Loucy (cell line): ENCODE results near the gene ETS1.

ENCODE experiments used
- H2AFZ ChIP-seq: fragments of 200-600 bp; sonication (generic); 2 replicates; pipeline ENCODE4 v1.6.0; 2016; ENCODE audit warnings: antibody characterized with exemption, mild to moderate bottlenecking, low read length, moderate library complexity
- H3F3A ChIP-seq: fragments of 200-600 bp; 2 replicates; pipeline ENCODE4 v1.6.0; 2016; ENCODE audit warnings: antibody characterized with exemption, low read depth, mild to moderate bottlenecking
- H3K27me3 ChIP-seq: fragments of 200-600 bp; sonication (generic); 2 replicates; pipeline ENCODE4 v1.6.1; 2014; ENCODE audit warnings: low read length, mild to moderate bottlenecking; ENCODE audit not compliant: insufficient read depth, poor library complexity, severe bottlenecking
- H3K36me3 ChIP-seq: fragments of 200-600 bp; sonication (generic); 2 replicates; pipeline ENCODE4 v1.6.1; 2016; ENCODE audit warnings: low read length; ENCODE audit not compliant: insufficient read depth
- H3K4me1 ChIP-seq: fragments of 200-600 bp; sonication (generic); 2 replicates; pipeline ENCODE4 v1.5.1; 2014; ENCODE audit warnings: low read length, mild to moderate bottlenecking; ENCODE audit not compliant: insufficient read depth, poor library complexity, severe bottlenecking
- H3K4me2 ChIP-seq: fragments of 200-600 bp; sonication (generic); 2 replicates; pipeline ENCODE4 v1.6.0; 2014; ENCODE audit warnings: antibody characterized with exemption, low read length, low read depth, mild to moderate bottlenecking; ENCODE audit not compliant: poor library complexity, severe bottlenecking
- H3K4me3 ChIP-seq: fragments of 200-600 bp; sonication (generic); 2 replicates; pipeline ENCODE4 v1.5.1; 2014; ENCODE audit warnings: low read length, mild to moderate bottlenecking, mixed read lengths; ENCODE audit not compliant: poor library complexity, severe bottlenecking
- H3K79me2 ChIP-seq: fragments of 200-600 bp; sonication (generic); 2 replicates; pipeline ENCODE4 v1.6.1; 2014; ENCODE audit warnings: low read length; ENCODE audit not compliant: insufficient read depth
- H3K9ac ChIP-seq: fragments of 200-600 bp; sonication (generic); 2 replicates; pipeline ENCODE4 v1.6.0; 2014; ENCODE audit warnings: mild to moderate bottlenecking, low read depth, low read length, moderate library complexity; ENCODE audit not compliant: poor library complexity, severe bottlenecking
- H3K9me2 ChIP-seq: fragments of 200-600 bp; sonication (generic); replicated peaks from 2 replicates; pipeline ENCODE4 v1.6.1; 2016; ENCODE audit warnings: low read depth, low read length, mixed read lengths
- H3K9me3 ChIP-seq: fragments of 200-600 bp; sonication (generic); 2 replicates; pipeline ENCODE4 v1.6.1; 2014; ENCODE audit warnings: mild to moderate bottlenecking, antibody characterized with exemption, low read length, low read depth; ENCODE audit not compliant: insufficient read depth
- H4K20me1 ChIP-seq: fragments of 200-600 bp; sonication (generic); 2 replicates; pipeline ENCODE4 v1.6.0; 2014; ENCODE audit warnings: antibody characterized with exemption, low read length, mild to moderate bottlenecking; ENCODE audit not compliant: insufficient read depth, poor library complexity, severe bottlenecking
- EZH2phosphoT487 ChIP-seq: fragments of 200-600 bp; IDR thresholded peaks from 2 replicates; pipeline ENCODE4 v1.6.1; 2018; ENCODE audit warnings: antibody characterized with exemption, mild to moderate bottlenecking, moderate library complexity, borderline replicate concordance
- TF ChIP-seq, protein P1 (sequence below): fragments of 200-600 bp; sonication (generic); conservative IDR thresholded peaks from 2 replicates; pipeline ENCODE4 v1.5.1; 2014; ENCODE audit warnings: mild to moderate bottlenecking, antibody characterized with exemption, low read length

The ETS1 gene

DNA sequence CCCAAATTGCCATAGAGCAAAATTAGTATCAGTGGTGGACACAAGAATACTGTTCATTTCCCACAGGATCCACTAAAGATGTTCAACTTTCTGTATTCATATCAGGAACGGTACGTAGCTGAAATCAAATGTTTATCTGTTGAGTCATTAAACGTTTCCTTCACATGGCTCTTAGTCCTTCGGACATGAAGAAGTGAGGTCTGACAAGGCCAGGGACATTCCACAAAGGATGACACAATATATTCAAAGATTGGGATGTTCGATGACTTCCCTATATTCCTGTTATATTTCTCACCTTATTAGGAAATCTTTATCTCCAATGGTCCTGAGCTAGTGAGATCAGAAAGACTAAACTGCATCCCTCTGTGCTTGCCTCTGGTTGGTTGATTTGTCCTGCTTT is 129.0 kb downstream of the ETS1 start:
- Histone ChIP-seq H4K20me1 (no peaks in the 10 kb centered on the region), H3K4me1 (no peaks in the 10 kb centered on the region), H3K4me2 (no peak overlapping the region), H3K9me3 (no peaks in the 10 kb centered on the region), H3K36me3 (peaks cover 83% of the 10 kb centered on the region), H3K27me3 (no peaks in the 10 kb centered on the region), H3F3A (no peaks in the 10 kb centered on the region), H3K9ac (no peak overlapping the region), H3K79me2 (peaks cover 22% of the 10 kb centered on the region), H3K4me3 (no peak overlapping the region), H2AFZ (no peak overlapping the region), H3K9me2 (no peaks in the 10 kb centered on the region)
- TF ChIP-seq, protein P1, sequence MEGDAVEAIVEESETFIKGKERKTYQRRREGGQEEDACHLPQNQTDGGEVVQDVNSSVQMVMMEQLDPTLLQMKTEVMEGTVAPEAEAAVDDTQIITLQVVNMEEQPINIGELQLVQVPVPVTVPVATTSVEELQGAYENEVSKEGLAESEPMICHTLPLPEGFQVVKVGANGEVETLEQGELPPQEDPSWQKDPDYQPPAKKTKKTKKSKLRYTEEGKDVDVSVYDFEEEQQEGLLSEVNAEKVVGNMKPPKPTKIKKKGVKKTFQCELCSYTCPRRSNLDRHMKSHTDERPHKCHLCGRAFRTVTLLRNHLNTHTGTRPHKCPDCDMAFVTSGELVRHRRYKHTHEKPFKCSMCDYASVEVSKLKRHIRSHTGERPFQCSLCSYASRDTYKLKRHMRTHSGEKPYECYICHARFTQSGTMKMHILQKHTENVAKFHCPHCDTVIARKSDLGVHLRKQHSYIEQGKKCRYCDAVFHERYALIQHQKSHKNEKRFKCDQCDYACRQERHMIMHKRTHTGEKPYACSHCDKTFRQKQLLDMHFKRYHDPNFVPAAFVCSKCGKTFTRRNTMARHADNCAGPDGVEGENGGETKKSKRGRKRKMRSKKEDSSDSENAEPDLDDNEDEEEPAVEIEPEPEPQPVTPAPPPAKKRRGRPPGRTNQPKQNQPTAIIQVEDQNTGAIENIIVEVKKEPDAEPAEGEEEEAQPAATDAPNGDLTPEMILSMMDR, result no peak
- TF ChIP-seq EZH2phosphoT487, result no peak

DNA sequence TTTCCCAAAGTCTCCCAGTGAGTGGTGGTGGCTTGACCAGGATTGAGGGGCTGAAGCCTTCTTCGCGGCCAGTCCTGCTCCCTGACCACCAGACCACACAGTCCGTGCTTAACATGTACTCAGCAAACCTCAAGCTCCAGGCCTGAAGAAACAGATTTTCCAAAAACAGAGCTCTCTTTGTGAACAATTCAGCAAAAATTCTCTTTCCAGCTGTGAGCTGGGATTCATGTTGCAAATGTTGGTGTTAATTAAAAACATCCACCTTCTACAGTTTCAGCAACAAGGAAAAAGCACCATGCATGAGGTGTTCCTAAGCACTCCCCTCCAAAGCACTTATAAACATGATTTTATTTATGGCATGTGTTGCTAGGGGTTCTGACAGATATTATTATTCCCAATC is 129.5 kb downstream of the ETS1 start:
- H2AFZ ChIP-seq, result no peak overlapping the region
- H3K9me3 ChIP-seq, result no peaks in the 10 kb centered on the region
- no peak overlapping the region for H3K9ac ChIP-seq
- no peak for TF ChIP-seq EZH2phosphoT487
- TF ChIP-seq, protein P1, result no peak
- peaks cover 17% of the 10 kb centered on the region; the same call in 1 of the 2 replicates for H3K79me2 ChIP-seq
- no peaks in the 10 kb centered on the region for H4K20me1 ChIP-seq
- H3K9me2 ChIP-seq, result no peaks in the 10 kb centered on the region
- no peaks in the 10 kb centered on the region for H3F3A ChIP-seq
- H3K4me1 ChIP-seq, result no peaks in the 10 kb centered on the region
- no peak overlapping the region for H3K4me2 ChIP-seq
- no peak overlapping the region for H3K4me3 ChIP-seq
- no peaks in the 10 kb centered on the region for H3K27me3 ChIP-seq
- peaks cover 78% of the 10 kb centered on the region for H3K36me3 ChIP-seq

DNA sequence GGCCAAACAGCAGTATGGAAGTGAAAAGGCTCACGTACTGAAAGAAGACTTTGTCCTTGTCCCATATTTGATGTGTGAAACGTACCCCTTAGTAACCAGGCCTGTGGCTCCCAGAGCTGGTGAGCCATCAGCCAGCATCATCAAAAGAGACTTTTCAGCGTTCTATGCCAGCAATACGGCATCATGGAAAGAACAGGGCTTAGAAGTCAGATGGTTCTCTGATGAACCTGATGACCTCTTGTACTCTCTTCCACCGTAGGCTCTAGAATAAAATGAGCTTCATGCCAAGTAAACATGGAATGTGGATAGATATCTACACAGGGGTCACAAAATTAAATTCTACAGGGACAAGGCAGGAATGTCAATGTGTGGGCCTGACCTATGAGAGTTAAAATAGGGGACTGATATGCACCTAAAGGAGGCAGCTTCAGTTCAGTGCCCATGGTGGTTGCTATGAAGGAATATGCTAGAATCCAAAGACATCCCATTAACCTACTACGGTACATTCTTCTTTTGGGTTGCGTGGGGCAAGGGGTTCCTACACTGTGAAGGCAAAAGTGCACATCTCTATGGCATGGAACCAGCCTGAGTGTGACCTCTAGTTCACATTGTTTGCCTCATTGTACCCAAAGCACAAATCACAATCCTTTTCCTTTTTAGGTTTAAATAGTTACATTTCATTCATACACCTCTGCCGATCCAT is 130.6 kb downstream of the ETS1 start:
- Histone ChIP-seq H3K4me3 (no peak overlapping the region), H3K36me3 (peaks cover 67% of the 10 kb centered on the region), H3F3A (no peaks in the 10 kb centered on the region), H3K27me3 (no peaks in the 10 kb centered on the region), H3K9me3 (no peaks in the 10 kb centered on the region), H3K4me2 (no peak overlapping the region), H3K79me2 (peaks cover 6% of the 10 kb centered on the region; the same call in 1 of the 2 replicates), H3K9me2 (no peaks in the 10 kb centered on the region), H3K9ac (no peak overlapping the region), H2AFZ (no peak overlapping the region), H4K20me1 (no peaks in the 10 kb centered on the region), H3K4me1 (no peaks in the 10 kb centered on the region)
- TF ChIP-seq EZH2phosphoT487, result no peak
- TF ChIP-seq, protein P1, result no peak
